HG02623 (cell line): Measurements from ENCODE around the gene TRIM33.
"Not testable (repeated sequence)": the region's sequence is repeated elsewhere in the genome, so short reads cannot be mapped to it uniquely, and the experiment has no call there.

ENCODE experiments used
- ATAC-seq: cut with Tn5 transposase; IDR thresholded peaks from one replicate; pipeline ENCODE4 v1.9.1; 2021; ENCODE audit warnings: moderate library complexity; ENCODE audit not compliant: unreplicated experiment

The TRIM33 gene

DNA sequence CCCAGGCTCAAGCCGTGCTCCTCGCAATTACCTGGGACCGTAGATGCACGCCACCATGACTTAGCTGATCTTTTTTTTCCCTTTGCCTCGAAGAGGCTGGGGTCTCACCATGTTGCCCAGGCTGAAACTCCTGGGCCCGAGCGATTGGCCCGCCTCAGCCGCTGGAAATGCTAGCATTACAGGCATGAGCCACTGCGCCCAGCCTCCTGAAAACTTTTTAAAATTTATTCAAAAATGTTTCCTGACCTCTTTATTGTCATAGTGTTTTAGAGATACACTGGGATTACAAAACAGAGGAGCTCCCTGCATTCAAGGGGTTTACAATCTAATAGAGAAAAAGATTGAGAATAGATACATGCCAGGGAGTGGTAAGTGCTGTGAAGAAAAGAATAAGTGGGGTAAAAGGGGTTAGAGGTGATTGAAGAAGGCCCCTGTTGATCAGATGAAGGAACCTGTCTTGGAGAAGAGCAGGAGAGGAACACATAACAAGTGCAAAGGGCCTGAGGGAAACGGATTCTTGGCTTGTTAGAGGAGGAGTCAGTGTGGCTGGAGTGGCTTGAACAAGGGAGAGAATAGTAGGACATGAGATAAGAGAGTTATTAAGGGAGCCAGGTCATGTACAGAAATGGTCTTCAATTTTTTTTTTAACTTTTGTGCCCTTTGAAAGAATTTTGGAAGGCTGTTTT is 1.7 kb upstream of the TRIM33 start:
- no peak for ATAC-seq

DNA sequence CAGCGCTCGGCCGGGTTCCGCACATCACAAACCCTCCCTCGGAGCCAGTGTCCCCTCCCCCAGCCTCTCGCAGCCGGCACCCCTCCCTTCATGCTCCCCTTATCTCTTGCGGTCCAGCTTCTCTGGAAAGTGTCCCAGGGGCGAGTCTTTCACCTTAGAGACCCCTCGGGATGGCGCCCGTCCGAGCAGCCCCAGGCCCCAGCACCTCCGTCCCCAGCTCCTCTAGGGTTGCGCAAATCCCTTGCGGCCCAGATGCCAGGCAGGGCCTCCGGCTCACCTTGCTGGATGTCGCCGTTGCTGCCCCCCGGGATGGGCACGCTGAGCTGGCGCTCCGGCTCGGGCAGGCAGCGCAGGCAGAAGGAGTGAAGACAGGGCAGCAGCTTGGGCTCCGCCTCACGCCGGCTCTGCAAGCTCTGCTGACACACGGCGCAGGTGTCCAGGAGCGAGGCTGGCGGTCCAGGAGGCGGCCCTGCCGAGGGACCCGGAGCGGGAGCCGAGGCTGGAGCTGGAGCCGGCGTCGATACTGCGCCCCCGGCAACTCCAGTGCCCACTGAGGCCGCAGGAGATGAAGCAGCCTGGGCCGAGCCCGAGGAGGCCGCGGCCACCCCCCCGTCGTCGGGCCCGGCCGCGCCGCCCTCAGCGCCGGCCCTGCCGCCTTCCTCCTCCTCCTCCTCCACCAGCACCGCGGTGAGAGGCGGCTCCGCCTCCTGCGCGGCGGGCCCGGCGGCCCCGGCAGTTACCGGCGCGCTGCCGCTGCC is 550 bp downstream of the TRIM33 start:
- ATAC-seq, result peak; percentile 55

DNA sequence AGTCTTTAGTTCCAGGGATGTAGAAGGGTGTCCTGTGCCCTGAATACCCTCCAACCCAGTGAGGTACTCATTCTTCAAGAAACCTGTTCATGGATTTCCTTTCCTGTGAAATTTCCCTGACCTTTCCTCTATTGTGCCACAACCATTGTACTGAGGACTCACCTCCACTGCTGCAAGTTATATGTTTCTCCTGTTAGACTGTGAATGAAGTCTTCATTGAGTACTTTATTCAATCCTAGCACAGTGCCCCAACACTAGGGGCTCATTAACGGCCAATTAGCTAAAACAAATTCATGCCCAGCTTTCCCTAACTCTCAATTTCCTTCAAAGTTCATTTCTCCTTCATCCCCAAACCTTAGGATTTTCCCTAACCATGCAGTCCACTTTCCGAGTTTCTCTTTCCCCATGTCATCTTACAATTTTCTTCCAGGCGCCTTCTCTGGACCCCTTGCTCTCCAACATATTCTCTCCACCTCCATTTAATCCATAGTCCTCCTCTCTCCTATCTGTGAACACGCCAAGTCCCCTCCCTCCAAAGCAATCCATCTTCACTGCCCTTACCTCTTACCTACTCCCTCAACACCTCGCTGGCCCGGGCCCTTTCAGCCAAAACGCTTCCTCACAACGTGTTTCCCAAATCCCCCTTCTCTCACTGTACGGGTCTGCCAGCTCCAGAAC is 1.3 kb downstream of the TRIM33 start:
- ATAC-seq, result no peak

DNA sequence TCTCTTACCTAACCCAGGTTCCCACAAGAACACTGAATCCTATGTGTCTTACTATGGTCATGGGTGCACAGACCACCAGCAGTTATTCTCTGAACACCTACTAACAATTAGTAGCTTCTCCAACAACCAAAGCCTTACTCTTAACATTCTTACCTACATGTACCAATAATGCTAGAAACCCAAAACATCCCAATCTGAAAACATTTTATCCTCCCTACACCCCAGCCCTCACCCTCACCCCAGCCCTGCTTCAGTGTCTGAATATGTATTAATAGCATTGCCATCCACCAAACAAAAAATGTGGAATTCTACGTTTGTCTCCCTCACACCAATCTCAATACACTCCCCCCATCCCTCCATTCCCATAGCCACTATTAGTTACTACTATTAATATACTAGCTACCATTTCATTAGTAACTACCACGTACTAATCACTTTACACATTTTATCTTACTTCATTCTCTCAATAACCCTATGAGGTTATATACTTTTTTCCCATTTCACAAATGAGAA is 2.6 kb downstream of the TRIM33 start:
- no peak for ATAC-seq

DNA sequence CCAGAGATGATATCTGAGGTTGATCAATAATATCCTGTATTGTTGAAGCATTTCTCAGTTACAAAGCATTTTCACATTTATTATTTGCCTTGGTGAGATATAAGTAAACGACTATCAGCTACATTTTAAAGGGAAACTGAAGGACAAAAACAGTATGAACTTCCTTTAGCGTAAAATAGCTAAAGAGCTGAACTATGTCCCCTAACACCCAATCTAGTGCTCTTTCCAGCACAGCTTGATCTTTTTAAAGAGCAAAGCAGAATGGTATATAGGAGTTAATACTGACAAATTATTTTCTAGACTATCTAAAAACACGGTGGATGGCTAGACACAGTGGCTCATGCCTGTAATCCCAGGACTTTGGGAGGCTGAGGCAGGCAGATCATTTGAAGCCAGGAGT is 3.5 kb downstream of the TRIM33 start:
- no peak for ATAC-seq

DNA sequence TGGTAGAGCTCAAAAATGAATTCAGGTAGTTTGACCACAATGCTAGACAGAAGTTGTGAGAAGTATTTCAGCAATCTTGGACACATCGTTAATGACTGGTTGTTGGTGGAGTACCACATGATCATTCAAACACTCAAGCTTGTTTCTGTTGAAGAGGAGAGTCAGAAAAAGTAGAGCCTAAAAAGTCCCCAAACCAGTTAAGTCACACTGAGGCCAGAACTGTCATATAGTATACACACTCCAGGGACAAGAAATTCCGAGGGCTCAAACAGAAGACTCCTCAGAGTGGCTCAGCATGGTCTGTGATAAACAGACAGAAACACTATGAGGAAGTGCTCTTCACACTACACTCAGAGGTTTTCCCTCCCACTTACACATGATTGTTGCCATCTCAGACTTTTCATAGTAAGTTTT is 5.8 kb downstream of the TRIM33 start:
- no peak for ATAC-seq

DNA sequence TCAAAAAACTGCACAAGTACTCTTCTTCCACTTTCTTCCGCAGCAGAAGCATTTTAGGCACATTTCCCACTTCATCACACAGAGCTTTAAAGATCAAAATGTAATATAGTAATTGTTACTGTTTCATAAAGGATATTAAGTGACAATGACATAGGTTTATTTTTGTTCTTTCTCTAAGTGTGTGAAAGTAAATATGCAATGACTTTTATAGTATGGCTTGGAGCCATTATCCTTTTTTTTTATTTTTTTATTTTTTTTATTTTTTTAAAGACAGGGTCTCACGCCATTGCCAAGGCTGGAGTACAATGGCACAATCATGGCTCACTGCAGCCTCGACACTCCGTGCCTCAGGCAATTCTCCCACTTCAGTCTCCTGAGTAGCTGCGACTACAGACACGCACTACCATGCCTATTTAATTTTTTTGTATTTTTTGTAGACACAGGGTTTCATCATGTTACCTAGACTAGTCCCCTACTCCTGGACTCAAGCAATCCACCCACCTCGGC is 7.0 kb downstream of the TRIM33 start:
- ATAC-seq, result no peak

DNA sequence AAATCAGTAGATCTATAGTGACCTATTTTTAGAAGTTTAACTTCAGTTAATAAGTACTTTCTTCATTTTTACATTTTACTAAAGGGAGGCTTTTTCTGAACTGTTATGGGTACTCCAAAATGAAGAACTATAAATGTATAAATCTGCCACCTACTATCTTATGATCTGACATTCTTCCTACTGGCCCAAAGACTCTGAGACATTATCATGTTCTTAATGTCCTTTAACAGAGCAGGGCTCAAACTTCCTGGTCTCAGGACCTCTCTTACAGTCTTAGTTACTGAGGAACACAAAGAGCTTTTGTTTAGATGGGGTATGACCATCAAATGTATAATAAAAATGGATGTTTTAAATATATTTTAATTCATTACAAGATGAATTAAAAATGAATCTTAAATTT is 8.9 kb downstream of the TRIM33 start:
- no peak for ATAC-seq

DNA sequence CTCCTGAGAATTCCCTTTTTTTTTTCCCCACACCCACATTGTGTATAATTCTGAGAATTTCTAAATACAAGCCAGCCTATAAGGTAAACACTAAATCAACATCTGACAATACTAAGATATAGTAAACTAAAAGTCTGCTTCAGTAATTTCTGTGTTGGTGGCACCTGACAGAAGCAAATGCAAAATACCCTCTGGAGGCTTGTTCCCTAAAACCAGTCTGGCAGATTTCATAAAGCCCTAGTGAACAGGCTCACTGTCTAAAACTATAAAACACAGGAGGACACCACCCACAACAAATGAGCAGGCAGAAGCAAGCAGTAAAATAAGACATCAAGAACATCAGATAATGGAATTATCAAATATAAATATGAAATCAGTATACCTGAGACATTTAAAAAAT is 11.5 kb downstream of the TRIM33 start:
- no peak for ATAC-seq

DNA sequence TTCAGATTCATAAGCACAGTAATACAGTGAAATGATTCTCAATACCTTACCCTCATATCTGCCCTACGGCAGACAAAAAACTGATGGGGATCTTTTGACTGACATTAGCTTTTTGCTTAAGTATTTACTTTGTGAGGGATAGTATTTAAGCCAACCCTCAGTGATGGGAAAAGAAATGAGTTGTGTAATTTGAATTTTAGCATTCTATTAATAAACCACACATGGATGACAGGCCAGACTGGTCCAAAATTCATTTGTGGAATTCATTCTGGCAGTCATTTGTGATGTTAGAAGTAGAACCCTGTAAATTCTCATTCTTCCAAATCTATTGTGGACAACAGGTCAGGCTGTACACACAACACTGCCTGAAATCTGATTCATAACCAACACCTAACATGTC is 14.9 kb downstream of the TRIM33 start:
- ATAC-seq, result no peak

DNA sequence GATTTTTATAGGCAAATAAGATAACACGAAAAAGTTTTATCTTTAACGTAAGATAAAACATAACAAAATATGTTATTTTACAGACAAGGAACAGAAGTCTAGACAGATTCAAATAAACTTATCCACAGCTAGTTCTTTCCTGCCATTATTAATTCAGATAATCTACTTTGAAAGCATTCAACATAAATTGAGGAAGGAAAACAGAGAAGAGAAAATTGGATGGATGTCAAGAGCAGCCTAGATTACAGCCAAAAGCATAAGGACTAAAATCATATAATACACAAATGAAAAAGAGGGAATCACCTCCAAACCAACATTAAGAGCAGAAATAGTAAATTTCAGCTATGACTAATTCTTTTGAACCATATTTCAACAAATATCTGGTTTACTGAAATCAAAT is 15.5 kb downstream of the TRIM33 start:
- no peak for ATAC-seq

DNA sequence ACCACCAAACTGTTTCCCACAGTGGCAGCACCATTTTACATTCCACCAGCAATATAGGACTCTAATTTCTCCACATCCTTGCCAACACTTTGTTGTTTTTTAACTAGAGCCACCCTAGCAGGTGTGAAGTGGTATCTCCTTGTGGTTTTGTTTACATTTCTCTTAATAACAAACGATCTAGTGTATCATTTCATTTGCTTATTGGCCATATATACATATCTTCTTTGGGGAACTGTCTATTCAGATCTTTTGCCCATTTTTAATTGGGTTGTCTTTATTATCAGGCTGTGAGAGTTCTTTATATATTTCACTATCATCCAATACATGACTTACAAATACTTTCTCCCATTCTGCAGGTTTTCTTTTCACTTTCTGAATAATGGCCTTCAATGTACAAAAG is 18.0 kb downstream of the TRIM33 start:
- no peak for ATAC-seq

DNA sequence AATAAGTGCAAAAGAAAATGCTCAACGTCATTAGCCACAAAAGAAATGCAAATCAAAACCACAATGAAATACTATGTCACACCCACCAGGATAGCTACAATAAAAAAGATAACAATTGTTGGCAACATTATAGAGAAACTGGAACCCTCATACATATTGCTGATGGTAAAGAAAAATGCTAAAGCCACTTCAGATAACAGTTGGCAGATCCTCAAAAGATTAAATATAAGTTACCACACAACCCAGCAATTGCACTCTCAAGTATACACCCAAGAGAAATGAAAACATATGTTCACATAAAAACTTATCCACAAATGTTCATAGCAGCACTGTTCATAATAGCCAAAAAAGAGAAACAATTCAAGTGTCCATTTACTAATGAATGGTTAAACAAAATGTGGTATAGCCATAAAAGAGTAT is 20.7 kb downstream of the TRIM33 start:
- no peak for ATAC-seq

DNA sequence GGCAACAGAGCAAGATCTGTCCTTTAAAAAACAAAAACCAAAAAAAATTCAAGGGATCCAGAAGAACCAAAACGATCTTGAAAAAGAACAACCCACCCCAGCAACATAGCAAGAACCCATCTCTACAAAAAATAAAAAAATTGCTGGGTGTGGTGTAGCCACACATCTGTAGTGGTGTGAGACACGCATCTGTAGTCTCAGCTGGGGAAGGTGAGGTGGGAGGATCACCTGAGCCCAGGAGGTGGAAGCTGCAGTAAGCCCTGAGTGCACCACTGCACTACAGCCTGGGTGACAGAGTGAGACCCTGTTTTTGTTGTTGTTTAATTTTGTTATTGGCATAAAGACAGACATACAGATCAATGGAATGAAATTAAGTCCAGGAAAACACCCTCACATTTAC is 22.3 kb downstream of the TRIM33 start:
- no peak for ATAC-seq

DNA sequence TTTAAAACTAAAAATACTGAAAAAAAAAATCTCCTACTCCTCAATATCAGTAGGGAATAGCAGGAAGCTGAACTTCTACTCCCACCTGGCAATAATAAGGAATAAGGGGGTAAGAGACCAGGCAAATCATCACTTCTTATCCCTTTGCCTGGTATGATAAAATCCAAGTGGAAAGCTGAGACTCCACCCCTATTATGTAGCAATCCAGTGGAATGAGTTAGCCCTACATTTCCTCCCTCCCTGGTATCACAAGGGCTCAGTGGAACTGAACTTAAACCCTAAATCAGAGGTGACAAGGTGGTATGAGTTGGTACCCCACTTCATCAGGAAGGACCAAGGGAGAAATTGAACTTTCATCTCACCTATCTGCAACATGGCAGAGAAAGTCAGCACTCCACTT is 25.7 kb downstream of the TRIM33 start:
- ATAC-seq, result no peak

DNA sequence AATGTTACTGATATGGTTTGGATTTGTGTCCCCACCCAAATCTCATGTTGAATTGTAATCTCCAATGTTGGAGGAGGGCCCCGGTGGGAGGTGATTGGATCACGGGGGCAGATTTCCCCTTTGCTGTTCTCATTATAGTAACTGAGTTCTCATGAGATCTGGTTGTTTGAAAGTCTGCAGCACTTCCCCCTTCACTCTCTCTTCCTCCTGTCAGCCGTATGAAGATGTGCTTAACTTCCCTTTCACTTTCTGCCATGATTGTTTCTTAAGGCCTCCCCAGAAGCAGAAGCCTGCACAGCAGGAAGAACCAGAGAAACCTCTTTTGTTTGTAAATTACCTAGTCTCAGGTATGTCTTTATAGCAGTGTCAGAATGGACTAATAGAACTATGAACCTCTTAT is 28.4 kb downstream of the TRIM33 start:
- ATAC-seq, result peak; percentile 80

DNA sequence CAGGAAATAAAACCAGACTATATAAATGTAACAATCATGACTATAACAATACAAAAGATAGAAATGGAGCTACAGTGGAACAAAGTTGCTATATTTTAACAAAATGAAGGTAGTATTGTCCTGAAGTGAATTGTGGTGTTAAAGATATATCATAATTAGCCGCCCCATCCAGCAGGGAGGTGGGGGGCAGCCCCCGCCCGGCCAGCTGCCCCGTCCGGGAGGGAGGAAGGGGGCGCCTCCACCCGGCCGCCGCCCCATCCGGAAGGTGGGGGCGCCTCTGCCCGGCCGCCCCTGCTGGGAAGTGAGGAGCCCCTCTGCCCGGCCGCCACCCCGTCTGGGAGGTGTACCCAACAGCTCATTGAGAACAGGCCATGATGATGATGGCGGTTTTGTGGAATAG is 31.4 kb downstream of the TRIM33 start:
- not testable (repeated sequence) for ATAC-seq

DNA sequence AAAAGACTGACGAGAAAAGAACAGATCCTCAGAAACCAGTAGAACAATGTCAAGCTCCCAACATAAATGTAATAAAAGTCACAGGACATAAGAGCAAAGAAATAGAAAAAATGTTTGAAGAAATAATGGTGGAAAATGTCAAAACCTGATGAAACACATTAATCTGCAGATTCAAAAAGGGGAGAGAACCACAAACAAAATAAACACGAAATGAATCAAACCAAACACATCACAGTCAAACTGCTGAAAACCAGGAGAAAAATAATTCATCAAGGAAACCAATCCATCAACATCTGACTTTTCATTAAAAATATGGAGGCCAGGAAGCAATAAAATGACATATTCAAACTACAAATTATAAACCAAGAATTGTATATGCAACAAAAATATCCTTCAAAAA is 31.9 kb downstream of the TRIM33 start:
- ATAC-seq, result no peak

DNA sequence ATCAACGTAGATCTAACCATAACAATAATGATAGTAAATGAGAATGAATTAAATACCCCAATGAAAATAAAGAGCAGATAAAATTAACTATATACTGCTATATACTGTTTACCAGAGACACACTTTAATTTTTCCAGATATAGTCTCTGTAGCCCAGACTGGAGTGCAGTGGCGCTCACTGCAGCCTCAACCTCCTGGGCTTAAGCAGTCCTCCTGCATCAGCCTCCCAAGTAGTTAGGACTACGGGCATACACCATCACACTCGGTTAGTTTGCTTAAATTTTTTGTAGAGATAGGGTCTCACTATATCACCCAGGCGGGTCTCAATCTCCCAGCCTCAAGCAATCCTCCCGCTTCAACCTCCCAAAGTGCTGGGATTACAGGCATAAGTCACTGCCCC is 37.2 kb downstream of the TRIM33 start:
- no peak for ATAC-seq

DNA sequence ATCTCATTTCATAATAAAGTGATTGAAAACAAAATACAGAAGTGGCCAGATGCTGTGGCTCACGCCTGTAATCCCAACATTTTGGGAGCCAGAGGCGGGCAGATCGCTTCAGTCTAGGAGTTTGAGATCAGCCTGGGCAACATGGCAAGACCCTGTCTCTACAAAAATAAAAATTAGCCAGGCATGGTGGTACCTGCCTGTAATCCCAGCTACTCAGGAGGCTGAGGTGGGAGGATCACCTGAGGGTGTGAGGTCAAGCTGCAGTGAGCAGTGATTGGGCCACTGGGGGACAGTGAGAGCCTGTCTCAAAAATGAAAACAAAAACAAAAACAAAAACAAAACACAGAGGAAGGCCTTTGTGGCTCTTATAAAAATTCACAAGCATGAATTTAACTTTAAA is 38.6 kb downstream of the TRIM33 start:
- no peak for ATAC-seq

DNA sequence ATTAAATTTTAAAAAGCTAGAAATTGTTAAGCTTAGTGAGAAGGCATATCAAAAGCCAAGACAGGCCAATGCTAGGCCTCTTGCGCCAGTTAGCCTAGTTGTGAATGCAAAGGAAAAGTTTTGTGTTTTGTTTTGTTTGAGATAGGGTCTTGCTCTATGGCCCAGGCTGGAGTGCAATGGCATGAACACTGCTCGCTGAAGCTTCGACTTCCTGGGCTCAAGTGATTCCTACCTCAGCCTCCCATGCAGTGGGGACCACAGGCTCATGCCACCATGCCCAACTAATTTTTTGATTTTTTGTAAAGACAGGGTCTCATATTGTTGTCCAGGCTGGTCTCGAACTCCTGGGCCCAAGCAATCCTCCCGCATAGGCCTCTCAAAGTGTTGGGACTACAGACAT is 40.3 kb downstream of the TRIM33 start:
- no peak for ATAC-seq
